ENCODE results near the gene TINAGL1.

DNA sequence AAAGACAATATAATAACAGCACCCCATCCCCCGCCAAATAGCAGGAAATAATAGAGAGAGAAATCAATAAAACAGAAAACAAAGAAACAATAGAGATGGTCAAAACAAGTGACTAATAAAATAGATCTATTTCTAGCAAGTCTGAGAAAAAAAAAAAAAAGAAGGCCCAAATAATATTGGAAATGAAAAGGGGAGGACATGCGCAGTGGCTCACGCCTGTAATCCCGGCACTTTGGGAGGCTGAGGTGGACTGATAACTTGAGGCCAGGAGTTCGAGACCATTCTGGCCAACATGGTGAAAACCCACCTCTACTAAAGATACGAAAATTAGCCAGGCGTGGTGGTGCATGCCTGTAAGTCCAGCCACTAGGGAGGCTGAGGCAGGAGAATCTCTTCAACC is 22.7 kb downstream of the TINAGL1 start:
- TF ChIP-seq, protein P1, sequence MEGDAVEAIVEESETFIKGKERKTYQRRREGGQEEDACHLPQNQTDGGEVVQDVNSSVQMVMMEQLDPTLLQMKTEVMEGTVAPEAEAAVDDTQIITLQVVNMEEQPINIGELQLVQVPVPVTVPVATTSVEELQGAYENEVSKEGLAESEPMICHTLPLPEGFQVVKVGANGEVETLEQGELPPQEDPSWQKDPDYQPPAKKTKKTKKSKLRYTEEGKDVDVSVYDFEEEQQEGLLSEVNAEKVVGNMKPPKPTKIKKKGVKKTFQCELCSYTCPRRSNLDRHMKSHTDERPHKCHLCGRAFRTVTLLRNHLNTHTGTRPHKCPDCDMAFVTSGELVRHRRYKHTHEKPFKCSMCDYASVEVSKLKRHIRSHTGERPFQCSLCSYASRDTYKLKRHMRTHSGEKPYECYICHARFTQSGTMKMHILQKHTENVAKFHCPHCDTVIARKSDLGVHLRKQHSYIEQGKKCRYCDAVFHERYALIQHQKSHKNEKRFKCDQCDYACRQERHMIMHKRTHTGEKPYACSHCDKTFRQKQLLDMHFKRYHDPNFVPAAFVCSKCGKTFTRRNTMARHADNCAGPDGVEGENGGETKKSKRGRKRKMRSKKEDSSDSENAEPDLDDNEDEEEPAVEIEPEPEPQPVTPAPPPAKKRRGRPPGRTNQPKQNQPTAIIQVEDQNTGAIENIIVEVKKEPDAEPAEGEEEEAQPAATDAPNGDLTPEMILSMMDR (IDR thresholded peaks at IDR 0.05), result no peak
- no peak for TF ChIP-seq POLR2A (IDR thresholded peaks at IDR 0.05)

Measured in ovary (tissue), 3 donors.